HUES48 (cell line): ENCODE measurements around the gene SF1.

Experiments used
- H3K27ac ChIP-seq: one replicate; pipeline ENCODE4 v1.7.0; 2013; ENCODE audit warnings: low read depth, low read length, inconsistent platforms
- H3K27me3 ChIP-seq: 2 replicates; pipeline ENCODE4 v1.6.1; 2013; ENCODE audit warnings: mild to moderate bottlenecking, low read length; ENCODE audit not compliant: control insufficient read depth, insufficient read depth
- H3K36me3 ChIP-seq: 2 replicates; pipeline ENCODE4 v1.6.1; 2013; ENCODE audit warnings: low read length; ENCODE audit not compliant: control insufficient read depth, insufficient read depth
- H3K4me1 ChIP-seq: 2 replicates; pipeline ENCODE4 v1.6.1; 2013; ENCODE audit warnings: mild to moderate bottlenecking, low read length; ENCODE audit not compliant: control insufficient read depth, insufficient read depth
- H3K4me3 ChIP-seq: 2 replicates; pipeline ENCODE4 v1.5.1; 2013; ENCODE audit warnings: mild to moderate bottlenecking, low read depth, low read length
- H3K9ac ChIP-seq: 2 replicates; pipeline ENCODE4 v1.6.1; 2013; ENCODE audit warnings: mild to moderate bottlenecking, low read depth, low read length, moderate library complexity
- H3K9me3 ChIP-seq: 2 replicates; pipeline ENCODE4 v1.6.1; 2013; ENCODE audit warnings: low read length; ENCODE audit not compliant: control insufficient read depth, insufficient read depth

The SF1 gene

DNA sequence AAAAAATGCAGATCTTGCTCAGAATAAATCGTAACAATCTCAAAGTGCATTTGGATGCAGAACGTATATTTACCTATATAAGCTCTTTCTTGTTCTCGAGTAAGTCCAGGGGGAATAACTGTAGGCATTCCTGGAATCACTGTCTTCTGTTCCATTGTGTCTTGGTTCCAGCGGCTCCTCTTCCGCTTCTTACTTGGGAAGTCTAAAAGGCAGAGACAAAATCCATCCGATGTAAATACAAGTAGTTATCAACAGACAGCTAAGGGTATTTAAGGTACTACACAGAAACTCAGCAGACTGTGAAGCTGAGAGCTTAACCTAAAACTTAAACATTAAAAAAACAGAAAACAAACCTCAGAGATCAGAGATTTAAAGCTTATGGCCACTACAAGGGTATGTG is 1.9 kb downstream of the SF1 start:
- Histone ChIP-seq H3K4me3 (peak overlapping the region; percentile 91), H3K36me3 (peaks cover 60% of the 10 kb centered on the region), H3K9me3 (no peaks in the 10 kb centered on the region), H3K4me1 (0 out of 2 replicates have a peak, but pooled peaks cover 4% of the 10 kb centered on the region), H3K27me3 (no peaks in the 10 kb centered on the region), H3K27ac (no peak overlapping the region), H3K9ac (no peak overlapping the region)

- no peak overlapping the region for H3K4me3 ChIP-seq
Measured at GRCh38 chr11:64774144-64774543, 4.2 kb downstream of the SF1 start.

GRCh38 chr11:64772303-64773018 is 5.9 kb downstream of the SF1 start:
- Histone ChIP-seq H3K9me3 (no peaks in the 10 kb centered on the region), H3K36me3 (peaks cover 99% of the 10 kb centered on the region), H3K4me3 (no peak overlapping the region), H3K27ac (no peak overlapping the region), H3K27me3 (no peaks in the 10 kb centered on the region), H3K4me1 (0 out of 2 replicates have a peak, but pooled peaks cover 4% of the 10 kb centered on the region), H3K9ac (no peak overlapping the region)

More at GRCh38 chr11:64774144-64774543, 4.2 kb downstream of the SF1 start:
- H3K9me3 ChIP-seq, result no peaks in the 10 kb centered on the region
- H3K27me3 ChIP-seq, result no peaks in the 10 kb centered on the region
- H3K9ac ChIP-seq, result no peak overlapping the region
- peaks cover 83% of the 10 kb centered on the region for H3K36me3 ChIP-seq
- H3K27ac ChIP-seq, result no peak overlapping the region
- 0 out of 2 replicates have a peak, but pooled peaks cover 4% of the 10 kb centered on the region for H3K4me1 ChIP-seq

GRCh38 chr11:64771861-64772260 is 6.5 kb downstream of the SF1 start:
- no peak overlapping the region for H3K4me3 ChIP-seq
- no peaks in the 10 kb centered on the region for H3K27me3 ChIP-seq
- H3K36me3 ChIP-seq, result peaks cover 99% of the 10 kb centered on the region
- 0 out of 2 replicates have a peak, but pooled peaks cover 2% of the 10 kb centered on the region for H3K4me1 ChIP-seq
- no peak overlapping the region for H3K9ac ChIP-seq
- H3K9me3 ChIP-seq, result no peaks in the 10 kb centered on the region
- H3K27ac ChIP-seq, result no peak overlapping the region

GRCh38 chr11:64770120-64770519 is 8.2 kb downstream of the SF1 start:
- Histone ChIP-seq H3K36me3 (peaks cover 97% of the 10 kb centered on the region), H3K27me3 (no peaks in the 10 kb centered on the region), H3K9ac (no peak overlapping the region), H3K4me3 (no peak overlapping the region), H3K27ac (no peak overlapping the region), H3K9me3 (no peaks in the 10 kb centered on the region), H3K4me1 (peaks cover 4% of the 10 kb centered on the region)

DNA sequence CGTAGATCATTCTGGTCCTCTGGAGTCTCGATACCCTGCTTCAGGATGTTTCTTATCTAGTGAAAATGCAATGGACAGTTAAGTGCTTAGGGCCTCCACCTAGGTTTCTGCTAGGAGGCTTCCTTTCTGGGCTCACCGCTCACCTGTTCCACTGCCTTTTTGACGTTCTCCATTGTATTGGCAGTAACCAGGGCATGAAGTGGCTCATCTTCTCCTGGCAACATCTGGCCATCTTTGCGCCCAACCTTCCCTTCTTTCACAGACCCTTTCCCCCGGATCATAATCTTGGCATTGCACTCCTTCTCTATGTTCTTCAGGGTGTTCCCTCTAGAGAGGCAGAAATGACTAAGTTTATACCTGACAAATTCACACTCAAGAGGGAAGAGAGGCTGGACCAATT is 9.1 kb downstream of the SF1 start:
- H3K27ac ChIP-seq, result no peak overlapping the region
- H3K4me3 ChIP-seq, result no peak overlapping the region
- H3K9ac ChIP-seq, result no peak overlapping the region
- no peaks in the 10 kb centered on the region for H3K9me3 ChIP-seq
- no peaks in the 10 kb centered on the region for H3K27me3 ChIP-seq
- H3K4me1 ChIP-seq, result peaks cover 13% of the 10 kb centered on the region
- H3K36me3 ChIP-seq, result peaks cover 97% of the 10 kb centered on the region

GRCh38 chr11:64768300-64768694 is 10.0 kb downstream of the SF1 start:
- Histone ChIP-seq H3K27me3 (no peaks in the 10 kb centered on the region), H3K27ac (no peak overlapping the region), H3K4me3 (no peak overlapping the region), H3K9ac (no peak overlapping the region), H3K9me3 (no peaks in the 10 kb centered on the region), H3K4me1 (peaks cover 22% of the 10 kb centered on the region), H3K36me3 (peaks cover 95% of the 10 kb centered on the region)

DNA sequence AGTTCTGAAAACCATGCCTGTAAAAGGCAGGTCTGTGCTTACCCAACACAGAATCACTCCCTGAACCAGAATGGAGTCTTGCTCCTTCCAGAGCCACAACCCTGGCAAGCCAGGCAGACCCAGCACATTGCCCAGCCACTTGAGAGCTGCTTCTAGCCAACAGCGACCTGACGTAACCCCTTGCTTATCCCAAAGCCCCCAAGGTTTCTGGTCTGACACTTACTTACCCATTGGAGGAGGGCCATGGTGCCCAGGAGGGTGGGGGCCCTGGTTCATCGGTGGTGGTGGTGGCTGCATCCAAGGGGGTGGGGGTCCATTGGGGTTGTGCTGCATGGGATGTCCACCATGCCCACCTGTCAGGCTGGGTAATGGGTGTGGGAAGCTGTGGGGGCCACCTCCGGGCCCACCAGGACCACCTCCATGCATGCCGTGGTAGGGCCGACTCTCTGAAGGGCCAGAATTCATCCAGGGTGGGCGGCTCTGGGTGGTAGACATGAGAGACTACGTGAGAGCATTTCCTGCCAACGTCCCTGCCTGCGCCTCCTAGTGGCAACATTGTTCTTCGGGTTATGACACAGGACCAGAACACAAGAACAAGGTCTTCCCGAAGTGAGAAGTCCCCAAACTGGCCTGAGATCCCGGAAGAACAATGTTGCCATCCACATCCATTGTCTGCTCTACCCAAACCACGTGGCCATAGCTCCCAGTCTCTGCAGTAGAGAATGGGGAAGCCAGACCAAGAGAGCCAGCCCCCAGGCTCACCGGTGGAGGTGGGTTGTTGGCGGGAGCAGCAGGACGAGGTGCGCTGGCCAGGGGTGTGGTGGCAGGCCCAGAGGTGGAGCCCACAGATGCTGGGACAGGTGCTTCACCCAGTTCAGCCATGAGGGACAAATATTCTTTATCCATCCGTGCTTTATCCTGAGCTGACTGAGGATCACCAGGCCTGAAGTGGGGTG is 10.7 kb downstream of the SF1 start:
- no peak overlapping the region for H3K9ac ChIP-seq
- peak overlapping the region; percentile 44 for H3K27ac ChIP-seq
- peaks cover 29% of the 10 kb centered on the region for H3K4me1 ChIP-seq
- H3K4me3 ChIP-seq, result no peak overlapping the region
- no peaks in the 10 kb centered on the region for H3K9me3 ChIP-seq
- H3K27me3 ChIP-seq, result no peaks in the 10 kb centered on the region
- H3K36me3 ChIP-seq, result peaks cover 88% of the 10 kb centered on the region

- H3K4me1 ChIP-seq, result peaks cover 37% of the 10 kb centered on the region
- H3K27ac ChIP-seq, result no peak overlapping the region
- peaks cover 81% of the 10 kb centered on the region for H3K36me3 ChIP-seq
Measured at GRCh38 chr11:64766881-64767280, 11.5 kb downstream of the SF1 start.

DNA sequence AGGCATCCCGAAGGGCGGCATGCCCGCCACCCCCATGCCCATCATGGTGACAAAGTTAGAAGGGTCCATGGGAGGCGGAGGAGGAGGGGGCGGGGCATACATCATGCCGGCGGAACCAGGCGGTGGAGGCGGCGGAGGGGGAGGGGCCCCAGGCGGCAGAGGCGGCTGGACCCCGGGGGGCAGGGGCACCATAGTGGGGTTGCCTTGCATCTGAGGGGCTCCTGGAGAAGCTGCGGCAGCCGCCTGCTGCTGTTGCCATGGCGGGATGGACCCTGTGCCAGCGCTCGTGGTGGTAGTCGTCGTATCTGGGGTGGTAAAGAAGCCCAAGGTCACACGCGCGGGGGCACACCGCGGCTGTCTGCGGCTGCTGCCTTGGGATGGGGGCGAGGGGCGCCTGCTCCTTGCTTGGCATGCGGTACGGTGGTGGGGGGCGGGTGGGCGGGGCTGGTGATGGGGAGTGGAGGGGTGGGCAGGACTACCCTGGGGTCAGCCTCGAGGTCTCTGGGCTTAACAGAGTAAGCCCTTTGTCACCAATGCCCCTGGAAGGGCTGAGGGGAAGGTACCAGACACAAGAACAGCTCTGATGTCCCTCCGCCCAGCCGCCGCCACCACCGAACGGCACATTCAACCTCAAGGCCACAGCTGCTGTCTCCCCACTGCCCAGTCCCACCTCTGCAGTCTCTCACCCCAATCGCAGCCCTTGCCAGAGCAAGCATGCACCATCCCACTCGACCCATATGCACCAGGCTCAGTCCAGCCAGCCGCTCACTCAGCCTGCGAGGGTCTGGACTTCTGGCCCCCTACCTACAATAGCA is 12.3 kb downstream of the SF1 start:
- no peak overlapping the region for H3K27ac ChIP-seq
- peaks cover 41% of the 10 kb centered on the region for H3K4me1 ChIP-seq
- H3K27me3 ChIP-seq, result no peaks in the 10 kb centered on the region
- no peak overlapping the region for H3K9ac ChIP-seq
- no peak overlapping the region for H3K4me3 ChIP-seq
- H3K36me3 ChIP-seq, result peaks cover 72% of the 10 kb centered on the region
- H3K9me3 ChIP-seq, result no peaks in the 10 kb centered on the region

More at GRCh38 chr11:64766881-64767280, 11.5 kb downstream of the SF1 start:
- H3K9ac ChIP-seq, result no peak overlapping the region
- H3K9me3 ChIP-seq, result no peaks in the 10 kb centered on the region
- H3K4me3 ChIP-seq, result no peak overlapping the region
- H3K27me3 ChIP-seq, result no peaks in the 10 kb centered on the region
